Motor neuron (in vitro differentiated cells): ENCODE measurements around the gene CEP164. TPM values are rescaled to one million over a fixed set of nuclear protein-coding genes. Genes with fewer than 3 reads are reported as not detected.

Experiments
- ATAC-seq, 8 experiments: fragments of 200-7000 bp; cut with Tn5 transposase; replicated peaks in 6 of 8; 2 replicates each; pipeline ENCODE4 v1.8.0; 2021; ENCODE audit warnings: mild to moderate bottlenecking in 8 of 8, moderate library complexity in 8 of 8
- H3K27ac ChIP-seq, 2 donors: fragments of 250-450 bp; sonication (Bioruptor Pico); 2 replicates each; pipeline ENCODE4 v1.9.0; 2021; ENCODE audit warnings: antibody characterized with exemption in 2 of 2, mild to moderate bottlenecking in 2 of 2, moderate library complexity in 1 of 2
- H3K4me1 ChIP-seq, 2 donors: fragments of 250-450 bp; sonication (Bioruptor Pico); replicated peaks in 1 of 2; 2 replicates each; pipeline ENCODE4 v1.6.1; 2021; ENCODE audit warnings: antibody characterized with exemption in 2 of 2, mild to moderate bottlenecking in 2 of 2, moderate library complexity in 1 of 2
- H3K4me3 ChIP-seq, 5 donors: fragments of 250-450 bp; sonication (Bioruptor Pico); 2 replicates each; pipeline ENCODE4 v1.9.0; 2021; ENCODE audit warnings: antibody characterized with exemption in 5 of 5, mild to moderate bottlenecking in 5 of 5, moderate library complexity in 4 of 5
- WGBS, 10 experiments: fragments of 450-650 bp; shearing (Covaris generic); methylation state at CpG; one replicate each; pipeline ENCODE4 v1.0.0; 2022; 5-methylcytosine and 5-hydroxymethylcytosine counted together
- in situ Hi-C, 9 experiments: fragments of 400-800 bp; cut with MboI; loops; one replicate each; pipeline ENCODE4 v1.15.0; 2021; ENCODE audit warnings: low sequenced_read_pairs in 9 of 9, low pct_unique_long_range_greater_than_20kb in 2 of 9; ENCODE audit not compliant: unreplicated experiment in 9 of 9
- total RNA-seq, 8 experiments: library from RNA; unstranded; fragments of 300-600 nt; gene quantifications; 2 replicates each; pipeline versions ENCODE4 v1.2.3 to v1.2.4, GENCODE V29; 2022

Gene CEP164
- total RNA-seq, 8 experiments from 2014 or later, result 13.3 to 118 (median 25.7) TPM

DNA sequence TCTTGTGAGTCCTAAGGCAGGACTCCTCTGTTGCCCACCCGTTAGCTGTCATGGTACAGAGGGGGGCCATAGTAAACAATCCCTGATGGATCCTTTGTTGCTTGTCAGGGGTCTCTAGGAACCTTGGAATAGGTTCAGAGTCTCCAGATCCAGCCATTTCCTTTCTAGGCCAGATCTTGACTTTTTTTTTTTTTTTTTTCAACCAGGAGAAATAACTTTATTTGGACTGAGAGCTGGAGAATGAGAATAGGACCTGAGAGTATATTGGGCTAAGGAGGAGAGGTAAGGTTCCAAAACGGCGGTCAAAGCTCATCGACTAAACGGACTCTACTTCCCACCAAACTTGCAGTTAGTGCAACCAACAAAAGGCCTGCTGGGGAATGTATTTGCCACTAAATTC is 7.7 kb downstream of the CEP164 start:
- no peak for ATAC-seq
- 74 to 100% (median 95%) methylated on average over 1 to 5 of the region's 5 CpGs for WGBS, 10 experiments
- Histone ChIP-seq H3K27ac (no peak overlapping the region), H3K4me1 (peaks cover 4 to 10% of the 10 kb centered on the region in 2 donors), H3K4me3 (no peak overlapping the region)
- in situ Hi-C loops, result no loop called here

DNA sequence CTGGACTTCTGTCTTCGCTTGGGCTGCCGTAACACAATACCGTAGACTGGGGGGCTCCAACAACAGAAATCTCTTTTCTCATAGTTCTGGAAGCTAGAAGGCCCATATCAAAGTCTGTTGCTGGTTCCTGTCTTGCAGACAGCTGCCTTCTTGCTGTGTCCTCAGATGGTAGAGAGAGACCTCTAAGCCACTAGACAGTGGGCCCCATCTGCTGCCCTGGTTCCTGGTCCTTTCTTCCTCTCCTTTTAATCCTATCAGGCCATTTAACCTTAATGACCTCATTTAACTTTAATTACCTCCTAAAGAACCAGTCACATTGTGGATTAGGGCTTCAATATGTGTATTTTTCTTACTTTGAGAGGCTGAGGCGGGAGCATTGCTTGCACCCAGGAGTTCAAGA is 9.4 kb downstream of the CEP164 start:
- H3K4me3 ChIP-seq, result no peak overlapping the region
- no peak for ATAC-seq
- H3K4me1 ChIP-seq, result peaks cover 4 to 10% of the 10 kb centered on the region in 2 donors
- no peak overlapping the region for H3K27ac ChIP-seq
- 89 to 100% (median 100%) methylated on average over 1 to 4 of the region's 4 CpGs; no CpG with 5 or more reads in 5 of the 10 experiments for WGBS, 10 experiments
- in situ Hi-C loops, result no loop called here

DNA sequence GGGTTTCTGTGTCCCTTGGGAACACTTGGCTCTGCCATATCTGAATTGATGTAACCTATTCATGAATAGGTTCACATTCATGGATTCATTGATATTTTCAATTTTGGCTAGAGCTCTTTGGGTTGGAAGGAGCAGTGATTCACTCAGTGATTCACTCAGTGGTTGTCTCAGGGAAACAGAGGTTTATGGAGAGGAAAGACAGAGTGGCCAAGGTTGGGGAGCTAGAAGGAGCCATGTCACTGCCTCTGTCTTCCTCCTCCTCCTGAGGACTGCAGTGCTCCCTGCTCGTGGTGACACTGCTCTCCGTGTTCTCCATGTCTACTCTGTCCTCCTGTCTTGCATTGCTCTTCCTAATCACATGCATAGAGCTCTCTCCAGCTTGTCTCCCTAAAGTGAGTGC is 17.4 kb downstream of the CEP164 start:
- H3K27ac ChIP-seq, result no peak overlapping the region
- ATAC-seq, result no peak
- in situ Hi-C loops, result no loop called here
- H3K4me1 ChIP-seq, result no peaks in the 10 kb centered on the region
- no peak overlapping the region for H3K4me3 ChIP-seq
- 24 to 80% (median 60%) methylated on average over 1 to 2 of the region's 2 CpGs; no CpG with 5 or more reads in 7 of the 10 experiments for WGBS, 10 experiments

DNA sequence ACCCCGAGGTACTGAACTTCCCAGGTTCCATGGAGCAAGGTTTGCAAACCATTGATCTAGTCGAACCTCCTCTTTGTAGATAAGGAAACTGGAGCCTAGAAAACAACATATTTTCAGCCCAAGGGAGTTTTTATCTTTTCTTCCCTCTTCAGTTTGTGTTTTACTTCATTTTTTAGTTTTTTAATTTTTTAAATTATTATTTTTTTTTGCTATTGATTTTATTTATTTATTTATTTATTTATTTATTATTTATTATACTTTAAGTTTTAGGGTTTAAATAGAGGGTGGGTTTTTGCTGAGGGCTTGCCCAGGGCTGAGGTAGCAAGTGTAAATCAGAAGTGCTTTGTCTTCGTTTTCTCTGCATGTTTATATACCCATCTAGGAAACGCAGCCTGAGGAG is 26.9 kb downstream of the CEP164 start:
- WGBS, 10 experiments, result 79 to 100% (median 89%) methylated on average over 2 to 4 of the region's 4 CpGs; no CpG with 5 or more reads in 1 of the 10 experiments
- no peaks in the 10 kb centered on the region for H3K4me1 ChIP-seq
- H3K4me3 ChIP-seq, result no peak overlapping the region
- in situ Hi-C loops, result no loop called here
- H3K27ac ChIP-seq, result no peak overlapping the region
- ATAC-seq, result no peak

DNA sequence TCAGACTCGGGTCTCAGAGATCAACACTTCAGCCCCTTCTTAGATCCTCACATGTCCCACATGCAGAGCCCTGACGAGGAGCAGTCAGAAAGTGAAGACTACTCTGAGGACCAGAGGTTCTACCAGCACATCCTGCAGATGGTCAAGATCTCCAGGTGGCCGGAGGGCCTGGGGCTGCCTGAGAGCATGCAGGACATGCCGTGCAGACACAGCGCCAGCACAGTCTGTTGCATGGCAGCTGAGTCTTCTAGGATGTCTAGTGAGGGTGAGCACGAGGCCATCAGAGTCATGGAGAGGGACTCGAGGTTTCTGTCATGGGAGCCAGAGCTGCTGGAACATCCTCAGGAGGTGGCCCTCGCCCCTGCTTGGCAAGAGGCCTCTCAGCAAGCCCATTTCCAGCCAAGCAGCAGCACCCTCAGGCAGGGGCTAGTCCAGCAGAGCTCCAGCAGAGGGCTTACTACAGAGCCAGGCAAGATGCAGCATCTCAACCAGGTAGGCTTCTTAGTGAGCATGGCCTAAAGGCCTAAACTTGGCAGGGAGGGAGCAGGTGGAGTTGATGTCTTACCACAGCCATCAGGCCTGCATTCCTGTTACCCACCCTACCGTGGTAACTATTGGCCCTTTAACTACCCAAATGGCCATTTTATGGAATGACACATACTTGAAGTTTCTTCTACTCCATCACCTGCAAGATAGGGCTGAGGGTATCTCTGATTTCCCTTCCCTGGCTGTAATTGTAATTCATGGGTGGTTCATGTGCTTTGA is 28.7 kb downstream of the CEP164 start:
- WGBS, 10 experiments, result 40 to 90% (median 87%) methylated on average over 1 to 4 of the region's 9 CpGs; no CpG with 5 or more reads in 5 of the 10 experiments
- Histone ChIP-seq H3K27ac (no peak overlapping the region), H3K4me1 (no peaks in the 10 kb centered on the region), H3K4me3 (no peak overlapping the region)
- in situ Hi-C loops, result no loop called here
- no peak for ATAC-seq

DNA sequence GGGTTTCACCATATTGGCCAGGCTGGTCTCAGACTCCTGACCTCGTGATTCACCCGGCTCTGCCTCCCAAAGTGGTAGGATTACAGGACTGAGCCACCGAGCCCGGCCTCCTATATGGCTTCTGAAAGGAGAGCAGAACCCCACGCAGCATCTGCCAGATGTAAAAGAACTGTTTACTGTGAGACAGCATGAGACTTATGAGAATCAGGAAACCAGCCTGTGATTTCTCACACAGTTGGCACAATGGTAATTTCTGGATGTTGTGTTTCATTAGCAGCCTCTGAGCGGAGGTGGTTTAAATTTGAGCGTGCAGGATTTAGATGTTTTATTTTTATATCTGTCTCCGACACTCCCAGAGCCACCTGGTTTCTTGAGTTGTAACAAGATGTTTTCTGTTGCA is 33.8 kb downstream of the CEP164 start:
- no peaks in the 10 kb centered on the region for H3K4me1 ChIP-seq
- WGBS, 10 experiments, result 75 to 100% (median 94%) methylated on average over 2 to 6 of the region's 8 CpGs; no CpG with 5 or more reads in 3 of the 10 experiments
- in situ Hi-C loops, result no loop called here
- no peak for ATAC-seq
- no peak overlapping the region for H3K27ac ChIP-seq
- H3K4me3 ChIP-seq, result no peak overlapping the region

DNA sequence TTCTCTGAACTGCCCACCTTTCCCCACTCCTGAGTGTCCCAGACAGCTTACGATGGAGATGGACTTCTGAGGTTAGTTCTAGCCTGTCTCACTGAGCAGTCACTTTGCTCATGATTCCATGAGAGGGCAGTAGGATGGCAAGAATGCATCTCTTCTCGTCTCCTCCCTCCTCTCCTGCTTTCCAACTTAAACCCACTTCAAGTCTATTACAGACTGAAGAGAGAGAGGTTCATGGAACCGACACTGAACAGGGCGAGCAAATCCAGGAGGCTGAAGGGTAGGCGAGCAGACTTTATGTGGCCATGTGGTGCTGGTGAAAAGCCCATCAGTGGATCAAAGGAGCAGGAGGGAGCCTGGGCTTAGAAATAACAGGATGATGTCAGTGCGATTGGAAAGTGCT is 38.6 kb downstream of the CEP164 start:
- Histone ChIP-seq H3K4me3 (no peak overlapping the region), H3K27ac (no peak overlapping the region), H3K4me1 (no peaks in the 10 kb centered on the region)
- no peak for ATAC-seq
- 73 to 100% (median 84%) methylated on average over 1 to 6 of the region's 6 CpGs; no CpG with 5 or more reads in 1 of the 10 experiments for WGBS, 10 experiments
- in situ Hi-C loops, result no loop called here

DNA sequence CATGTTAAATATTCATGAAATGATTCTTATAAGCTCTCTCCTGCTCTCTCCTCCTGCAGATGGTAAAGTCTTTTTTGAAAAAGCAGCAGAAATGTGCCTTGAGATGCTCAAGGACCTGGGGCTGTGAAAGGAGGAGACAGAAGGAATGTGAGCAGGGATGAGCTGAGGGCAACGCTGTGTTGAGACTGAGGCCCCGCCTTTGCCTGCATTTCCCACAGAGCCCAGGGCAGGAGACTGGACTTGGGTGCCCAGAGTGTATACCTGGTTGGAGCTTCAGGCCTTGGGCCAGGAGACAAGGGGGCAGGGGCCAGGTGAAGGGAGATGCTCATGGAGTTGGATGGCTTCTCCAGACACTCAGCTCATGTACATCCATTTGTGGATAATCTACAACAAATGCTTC is 39.2 kb downstream of the CEP164 start:
- Histone ChIP-seq H3K4me1 (no peaks in the 10 kb centered on the region), H3K27ac (no peak overlapping the region), H3K4me3 (no peak overlapping the region)
- in situ Hi-C loops, result no loop called here
- WGBS, 10 experiments, result 100% methylated on average over 2 of the region's 2 CpGs; no CpG with 5 or more reads in 9 of the 10 experiments
- ATAC-seq, result no peak

DNA sequence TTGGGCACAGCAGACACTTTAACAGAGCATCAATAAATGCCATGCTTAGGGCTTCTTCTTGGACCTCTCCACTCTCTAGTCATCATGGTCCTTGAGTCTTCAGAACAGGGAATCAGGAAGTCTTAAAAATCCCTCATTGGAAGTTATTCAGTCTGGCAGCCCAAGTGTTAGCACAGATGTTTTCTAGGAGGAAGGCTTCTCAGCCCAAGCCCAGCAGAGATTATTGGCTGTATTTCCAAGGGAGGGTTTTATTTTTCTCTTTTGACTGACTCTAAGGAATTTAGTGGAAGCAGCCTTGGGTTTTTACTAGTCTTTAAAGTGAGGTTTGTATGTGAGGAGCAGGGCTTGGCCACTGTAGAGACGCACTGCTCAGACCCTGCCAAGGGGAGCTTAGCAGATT is 41.9 kb downstream of the CEP164 start:
- no peak for ATAC-seq

DNA sequence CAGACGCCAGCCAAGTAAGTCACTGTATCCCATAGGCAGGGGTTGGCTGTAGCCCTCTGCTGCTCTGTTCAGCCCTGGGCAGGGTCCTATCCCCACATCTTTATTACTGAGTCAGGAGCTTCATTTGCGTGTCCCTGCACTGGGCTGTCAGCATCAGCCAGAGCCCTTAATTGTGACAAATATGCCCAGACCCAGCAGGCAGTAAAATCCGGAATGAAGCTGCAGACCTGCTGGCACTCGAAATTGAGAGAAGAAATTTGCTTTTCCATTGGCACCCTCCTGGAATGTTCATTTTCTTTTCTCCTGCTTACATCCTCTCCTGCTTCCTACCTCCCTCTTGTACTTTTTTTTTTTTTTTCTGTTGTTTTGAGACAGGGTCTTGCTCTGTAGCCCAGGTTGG is 43.8 kb downstream of the CEP164 start:
- no peak overlapping the region for H3K27ac ChIP-seq
- ATAC-seq, result peak in 1 of 8 experiments; percentile 70
- 70 to 100% (median 85%) methylated on average over 1 to 2 of the region's 4 CpGs; no CpG with 5 or more reads in 6 of the 10 experiments for WGBS, 10 experiments

More for the DNA sequence above, 41.9 kb downstream of the CEP164 start:
- WGBS, 10 experiments, result 86 to 100% methylated on average over 1 of the region's 1 CpG; no CpG with 5 or more reads in 8 of the 10 experiments
- in situ Hi-C loops, result no loop called here
- Histone ChIP-seq H3K4me1 (no peaks in the 10 kb centered on the region), H3K27ac (no peak overlapping the region), H3K4me3 (no peak overlapping the region)

DNA sequence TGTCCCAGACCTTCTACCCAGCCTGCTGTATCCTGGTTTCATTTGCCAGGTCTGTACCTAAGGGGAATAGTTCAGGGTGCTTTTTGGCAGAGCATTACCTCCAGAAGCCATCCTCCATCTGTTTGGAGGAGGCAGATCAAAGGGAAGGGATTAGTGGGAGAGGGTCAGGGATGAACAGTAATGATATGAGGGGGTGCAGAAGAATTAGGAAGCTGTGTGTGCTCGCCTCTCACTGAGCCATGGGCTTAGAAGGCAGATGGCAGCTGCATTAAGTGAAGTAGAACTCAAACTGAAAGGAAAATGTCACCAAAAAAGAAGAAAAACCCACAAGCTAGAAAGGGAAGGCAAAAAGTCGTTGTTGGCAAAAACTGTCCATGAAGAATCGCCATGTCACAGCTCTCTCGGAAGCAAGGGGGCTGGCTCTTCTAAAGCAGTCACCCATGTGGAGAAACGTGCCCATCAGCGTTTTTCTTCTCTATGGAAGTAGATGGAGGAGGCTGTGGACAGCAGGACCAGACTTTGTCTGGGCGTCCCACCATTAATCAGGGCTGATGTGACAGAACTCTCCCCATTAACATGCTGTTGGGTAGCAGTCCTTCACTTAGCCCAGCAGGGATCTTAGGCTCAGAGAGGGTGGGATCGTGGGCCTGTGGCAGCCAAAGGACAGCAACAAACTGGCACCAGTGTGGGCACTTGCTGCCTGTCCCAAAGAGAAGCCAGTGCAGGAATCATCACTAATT is 46.8 kb downstream of the CEP164 start:
- Histone ChIP-seq H3K4me3 (no peak overlapping the region), H3K4me1 (no peaks in the 10 kb centered on the region), H3K27ac (no peak overlapping the region)
- WGBS, 10 experiments, result 83 to 100% (median 92%) methylated on average over 2 to 6 of the region's 8 CpGs; no CpG with 5 or more reads in 1 of the 10 experiments
- in situ Hi-C loops, result no loop called here
- no peak for ATAC-seq

More for the DNA sequence above, 43.8 kb downstream of the CEP164 start:
- no peaks in the 10 kb centered on the region for H3K4me1 ChIP-seq
- H3K4me3 ChIP-seq, result no peak overlapping the region
- in situ Hi-C loops, result no loop called here

DNA sequence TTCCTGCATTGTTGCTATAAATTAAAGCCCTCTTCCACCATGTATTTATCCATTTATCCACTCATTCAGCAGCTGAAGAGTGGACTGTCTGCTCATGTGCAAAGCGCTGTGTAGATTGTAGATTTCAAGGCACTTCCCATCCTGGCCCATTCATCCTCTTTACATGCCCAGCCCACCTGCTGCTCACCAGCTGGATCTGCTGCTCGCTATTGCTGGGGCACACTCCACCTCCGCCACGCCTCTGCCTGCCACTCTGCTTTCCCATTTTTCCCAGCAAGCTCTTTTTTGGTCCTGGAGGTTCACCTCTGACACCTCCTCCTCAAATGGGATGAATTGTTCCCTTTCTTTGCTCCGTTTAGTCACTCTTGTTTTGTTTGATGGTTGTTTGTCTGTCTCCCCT is 48.3 kb downstream of the CEP164 start:
- no peak for ATAC-seq
- in situ Hi-C loops, result no loop called here
- 79 to 100% (median 90%) methylated on average over 1 to 4 of the region's 5 CpGs; no CpG with 5 or more reads in 3 of the 10 experiments for WGBS, 10 experiments

DNA sequence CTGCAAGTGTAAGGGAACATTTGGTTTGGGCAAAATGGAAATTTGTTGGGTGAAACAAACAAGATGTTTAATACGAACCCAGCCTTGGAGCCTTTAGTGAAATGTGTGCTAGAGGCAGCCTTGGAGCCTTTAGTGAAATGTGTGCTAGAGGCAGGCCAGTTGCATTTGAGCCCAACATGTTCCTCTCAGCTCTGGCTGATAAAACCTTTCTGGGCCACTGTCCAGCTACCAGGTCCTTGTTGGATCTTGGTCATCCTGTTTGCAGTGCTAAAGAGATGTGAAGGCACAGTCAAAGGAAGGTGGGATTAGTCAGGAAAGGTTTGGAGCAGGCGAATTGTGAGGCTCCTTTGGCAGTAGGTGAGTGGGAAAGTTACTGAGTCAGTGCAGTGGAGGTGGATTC is 48.9 kb downstream of the CEP164 start:
- WGBS, 10 experiments, result 82 to 100% (median 96%) methylated on average over 1 to 2 of the region's 2 CpGs; no CpG with 5 or more reads in 2 of the 10 experiments
- in situ Hi-C loops, result no loop called here
- no peaks in the 10 kb centered on the region for H3K4me1 ChIP-seq
- no peak overlapping the region for H3K27ac ChIP-seq
- ATAC-seq, result no peak
- H3K4me3 ChIP-seq, result no peak overlapping the region

More for the DNA sequence above, 48.3 kb downstream of the CEP164 start:
- Histone ChIP-seq H3K4me3 (no peak overlapping the region), H3K27ac (no peak overlapping the region), H3K4me1 (no peaks in the 10 kb centered on the region)
